ENCODE measurements around the gene SSC4D.
"Not testable (repeated sequence)": the region's sequence is repeated elsewhere in the genome, so short reads cannot be mapped to it uniquely, and the experiment has no call there.

The SSC4D gene

GRCh38 chr7:76409537-76409936 is at the start of gene SSC4D:
Gene SSC4D, minus strand, starts transcription at chr7:76409697. Its CDS starts 5,258 bp downstream, at chr7:76404439.
- no peak for DNase-seq (ENCODE audit: low spot score)

- not testable (repeated sequence) for DNase-seq (ENCODE audit: low spot score)
These were observed 49.0 kb upstream of the SSC4D start for GRCh38 chr7:76458504-76458903.

- DNase-seq (ENCODE audit: low spot score): not testable (repeated sequence)
These were observed 47.5 kb upstream of the SSC4D start for GRCh38 chr7:76457017-76457416.

DNA sequence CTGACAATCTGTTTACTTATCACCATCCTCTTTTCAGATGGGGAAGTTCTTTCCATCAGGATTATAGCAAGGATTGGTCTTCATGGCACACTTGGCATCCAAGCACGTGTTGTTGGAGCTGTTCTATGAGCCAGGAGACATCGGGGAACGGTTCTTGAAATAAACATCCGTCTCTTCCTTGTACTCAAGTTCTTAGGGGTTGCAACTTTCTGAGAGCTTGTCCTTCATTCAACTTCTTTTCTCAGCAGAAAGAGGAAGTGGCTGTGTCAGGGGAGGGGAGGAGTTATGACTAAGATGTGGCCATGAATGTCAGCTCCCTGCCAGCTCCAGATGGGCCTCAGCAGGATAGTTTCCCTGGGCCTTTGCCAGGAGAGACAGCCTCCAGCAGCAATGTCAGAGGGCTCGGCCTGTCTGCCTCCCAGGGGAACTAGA is 36.1 kb upstream of the SSC4D start:
- not testable (repeated sequence) for DNase-seq (ENCODE audit: low spot score)

DNA sequence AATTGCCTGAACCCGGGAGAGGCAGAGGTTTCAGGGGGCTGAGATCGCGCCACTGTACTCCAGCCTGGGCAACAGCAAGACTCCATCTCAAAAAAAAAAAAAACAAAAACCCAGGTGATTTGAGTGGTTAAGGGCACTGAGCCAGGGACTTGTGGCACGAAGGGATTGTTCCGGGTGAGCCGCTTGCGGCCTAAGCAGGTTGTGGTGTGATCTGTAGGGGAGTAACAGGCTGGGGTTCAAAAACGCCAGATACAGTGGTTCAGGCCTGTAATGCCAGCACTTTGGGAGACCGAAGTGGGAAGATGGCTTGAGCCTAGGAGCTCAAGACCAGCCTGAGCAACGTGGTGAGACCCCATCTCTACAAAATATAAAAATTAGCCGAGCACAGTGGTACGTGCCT is 34.3 kb upstream of the SSC4D start:
- DNase-seq (ENCODE audit: low spot score): not testable (repeated sequence)

DNA sequence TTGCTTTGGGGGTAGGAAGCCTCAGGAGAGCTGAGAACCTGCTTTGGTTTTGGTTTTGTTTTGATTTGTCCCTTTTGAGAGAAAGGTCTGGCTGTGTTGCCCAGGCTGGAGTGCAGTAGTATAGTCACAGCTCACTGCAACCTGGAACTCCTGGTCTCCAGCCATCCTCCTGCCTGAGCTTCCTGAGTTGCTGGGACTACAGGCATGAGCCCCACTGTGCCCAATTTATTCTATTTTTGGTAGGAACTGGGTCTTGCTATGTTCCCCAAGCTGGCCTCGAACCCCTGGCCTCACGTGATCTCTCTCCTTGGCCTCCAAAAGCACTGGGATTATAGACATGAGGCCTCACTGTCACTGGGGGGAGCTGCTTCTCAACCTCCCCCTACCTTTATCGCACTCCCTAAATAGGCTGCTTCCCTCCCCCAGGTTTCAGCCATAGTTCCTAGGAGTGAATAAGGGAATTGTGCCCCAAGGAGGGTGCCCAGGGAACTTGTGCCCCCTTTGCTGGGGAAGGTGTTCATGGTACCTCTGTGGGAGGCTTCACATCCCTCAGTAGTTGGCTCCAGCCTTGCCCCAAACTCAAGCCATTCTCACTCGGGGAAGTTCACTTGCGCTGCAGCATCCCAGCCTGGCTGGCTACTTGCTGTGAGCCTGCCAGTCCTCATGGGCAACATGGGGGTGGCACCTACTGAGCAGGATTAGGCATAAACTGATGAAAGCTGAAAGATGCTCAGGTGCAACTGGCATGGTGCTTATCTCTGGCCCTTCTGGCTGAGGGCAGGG is 33.4 kb upstream of the SSC4D start:
- DNase-seq (ENCODE audit: low spot score): not testable (repeated sequence)

DNA sequence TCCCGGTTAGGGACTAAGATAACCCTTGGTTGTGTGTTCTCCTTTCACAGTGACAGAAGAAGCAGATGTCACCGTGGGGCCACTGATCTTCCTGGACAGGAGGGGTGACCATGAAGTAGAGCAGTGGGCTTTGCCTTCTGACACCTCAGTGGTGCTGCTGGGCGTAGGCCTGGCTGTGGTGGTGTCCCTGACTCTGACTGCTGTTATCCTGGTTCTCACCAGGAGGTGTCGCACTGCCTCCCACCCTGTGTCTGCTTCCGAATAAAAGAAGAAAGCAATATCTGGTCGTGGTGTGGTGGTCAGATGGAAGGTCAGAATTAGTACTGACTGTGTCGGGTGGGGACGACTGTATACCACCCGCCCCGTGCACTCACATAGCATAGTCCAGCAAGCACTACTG is 32.3 kb upstream of the SSC4D start:
- DNase-seq (ENCODE audit: low spot score): not testable (repeated sequence)

GRCh38 chr7:76440404-76440803 is 30.9 kb upstream of the SSC4D start:
- DNase-seq (ENCODE audit: low spot score): not testable (repeated sequence)

DNA sequence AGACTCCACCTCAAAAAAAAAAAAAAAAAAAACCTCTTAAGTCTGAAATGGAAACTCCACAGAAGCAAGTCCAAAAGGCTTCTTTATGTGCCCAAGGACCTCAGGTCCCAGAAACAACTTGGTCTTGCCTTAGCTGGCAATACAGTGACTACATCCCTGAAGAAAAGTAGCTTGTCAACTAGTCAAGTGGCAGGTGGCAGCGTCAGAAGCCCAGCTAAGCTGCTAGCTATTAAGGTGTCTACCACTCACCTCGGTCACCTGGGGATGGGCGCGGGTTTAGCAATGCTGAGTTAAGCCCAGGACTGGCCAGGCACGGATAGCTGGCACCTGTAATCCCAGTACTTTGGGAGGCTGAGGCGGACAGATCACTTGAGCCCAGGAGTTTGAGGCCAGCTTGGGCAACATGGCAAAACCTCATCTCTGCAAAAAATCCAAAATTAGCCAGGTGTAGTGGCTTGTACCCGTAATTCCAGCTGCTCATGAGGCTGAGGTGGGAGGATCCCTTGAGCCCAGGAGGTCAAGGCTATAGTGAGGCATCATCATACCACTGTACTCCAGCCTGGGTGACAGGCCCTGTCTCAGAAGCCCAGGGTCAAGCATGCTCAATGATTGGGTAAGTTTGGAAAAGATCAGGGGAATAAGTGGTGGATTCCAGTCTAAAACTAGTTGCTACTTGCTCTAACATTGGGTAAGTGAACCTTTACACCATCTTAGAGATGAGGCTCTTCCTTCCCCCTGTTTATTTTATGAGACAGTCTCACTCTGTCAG is 29.8 kb upstream of the SSC4D start:
- DNase-seq (ENCODE audit: low spot score): not testable (repeated sequence)

DNA sequence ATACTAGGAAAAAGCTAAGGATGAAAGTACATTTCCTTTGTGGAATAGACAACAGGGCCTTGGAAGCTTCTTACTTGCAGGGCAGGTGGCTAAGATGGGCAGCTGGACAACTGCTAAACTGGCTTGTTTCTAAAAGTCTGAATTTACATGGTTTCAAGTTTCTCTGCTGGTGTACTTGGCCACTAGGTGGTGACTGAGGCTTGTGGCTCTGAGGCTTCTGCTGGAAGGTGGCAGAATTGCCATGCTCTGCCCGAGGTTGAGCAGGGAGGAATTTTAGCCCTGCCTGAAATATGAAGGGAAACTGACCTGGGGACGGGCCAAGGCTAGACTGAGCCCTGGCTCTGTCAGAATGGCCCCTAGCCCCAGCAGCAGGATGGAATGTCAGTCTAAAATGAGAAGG is 28.4 kb upstream of the SSC4D start:
- DNase-seq (ENCODE audit: low spot score): not testable (repeated sequence)

DNA sequence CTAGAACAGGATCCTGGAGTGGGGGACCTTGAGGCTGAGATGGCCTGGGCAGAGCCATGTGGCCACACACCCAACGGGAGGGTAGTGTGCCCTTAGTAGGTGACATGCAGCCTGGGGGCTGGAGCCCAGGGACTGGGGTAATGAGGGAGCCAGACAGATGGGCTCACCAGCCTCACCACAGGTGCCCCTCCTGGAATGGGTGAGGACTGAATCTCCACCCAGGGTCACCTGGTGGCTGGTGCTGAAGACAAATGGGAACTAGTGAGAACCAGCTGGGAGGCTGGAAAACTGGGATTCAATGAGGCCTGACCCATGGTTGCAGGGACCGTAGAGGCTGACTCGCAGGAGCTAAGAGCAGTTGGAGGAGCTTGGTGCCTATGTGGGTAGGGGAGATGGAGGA is 21.3 kb upstream of the SSC4D start:
- DNase-seq (ENCODE audit: low spot score): no peak

DNA sequence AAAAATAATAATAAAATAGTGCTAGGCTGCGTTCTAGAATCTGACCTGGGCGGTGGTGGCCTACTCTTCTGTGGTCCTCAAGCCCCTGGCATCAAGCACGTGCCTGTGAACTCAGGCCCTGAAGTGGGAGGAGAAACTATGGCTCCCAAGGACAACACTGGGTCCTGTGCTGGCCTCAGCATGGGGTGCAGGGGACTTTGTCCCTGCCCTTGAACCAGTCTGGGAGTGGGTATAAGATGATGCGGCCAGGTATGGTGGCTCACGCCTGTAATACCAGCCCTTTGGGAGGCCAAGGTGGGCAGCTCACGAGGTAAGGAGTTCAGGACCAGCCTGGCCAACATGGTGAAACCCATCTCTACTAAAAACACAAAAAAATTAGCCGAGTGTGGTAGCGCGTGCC is 20.7 kb upstream of the SSC4D start:
- no peak for DNase-seq (ENCODE audit: low spot score)

- DNase-seq (ENCODE audit: low spot score): no peak
These were observed 19.6 kb upstream of the SSC4D start for GRCh38 chr7:76428868-76429805.

DNA sequence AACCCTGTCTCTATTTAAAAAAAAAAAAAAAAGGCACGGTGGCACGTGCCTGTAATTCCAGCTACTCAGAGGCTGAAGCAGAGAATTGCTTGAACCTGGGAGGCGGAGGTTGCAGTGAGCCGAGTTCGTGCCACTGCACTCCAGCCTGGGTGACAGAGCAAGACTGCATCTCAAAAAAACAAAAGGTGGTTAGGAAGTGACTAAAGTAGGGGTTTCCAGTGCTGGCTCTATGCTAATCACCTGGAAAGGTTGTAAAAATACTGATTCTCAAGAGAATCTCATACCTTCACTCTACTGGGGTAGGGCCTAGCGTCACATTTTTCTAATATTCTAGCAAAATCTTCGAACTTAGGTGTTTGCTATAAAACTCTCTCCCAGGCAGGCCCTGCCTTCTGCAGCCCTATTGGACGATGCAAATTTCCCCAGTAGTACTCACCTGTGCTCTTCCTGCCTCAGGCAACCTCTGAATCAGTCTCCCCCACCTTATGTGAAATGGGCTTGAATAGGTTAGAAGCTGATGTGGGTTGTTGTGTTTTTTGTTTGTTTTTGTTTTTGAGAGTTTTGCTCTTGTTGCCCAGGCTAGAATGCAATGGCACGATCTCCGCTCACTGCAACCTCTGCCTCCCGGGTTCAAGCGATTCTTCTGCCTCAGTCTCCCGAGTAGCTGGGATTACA is 18.8 kb upstream of the SSC4D start:
- DNase-seq (ENCODE audit: low spot score): no peak

GRCh38 chr7:76427635-76428034 is 18.1 kb upstream of the SSC4D start:
- DNase-seq (ENCODE audit: low spot score): no peak

DNA sequence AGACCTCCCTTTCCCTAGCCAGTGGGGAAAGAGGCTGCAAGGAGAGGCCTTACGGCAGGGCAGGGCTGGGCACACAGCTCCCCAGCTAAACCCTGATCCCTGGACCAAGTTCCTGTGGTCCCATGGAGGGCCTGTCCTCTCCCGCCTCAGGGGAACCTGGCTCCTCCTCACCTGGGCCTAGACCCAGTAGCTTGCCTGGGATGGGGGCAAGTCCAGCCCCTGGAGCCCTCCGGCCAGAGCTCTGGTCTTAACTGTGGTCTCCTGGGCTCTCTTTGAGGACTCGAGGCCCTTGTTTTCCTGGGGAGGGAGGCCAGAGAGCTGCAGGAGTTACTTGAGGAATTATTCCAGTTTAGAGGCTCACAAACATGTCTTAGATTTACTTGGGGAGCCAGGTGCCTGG is 16.7 kb upstream of the SSC4D start:
- DNase-seq (ENCODE audit: low spot score): no peak

DNA sequence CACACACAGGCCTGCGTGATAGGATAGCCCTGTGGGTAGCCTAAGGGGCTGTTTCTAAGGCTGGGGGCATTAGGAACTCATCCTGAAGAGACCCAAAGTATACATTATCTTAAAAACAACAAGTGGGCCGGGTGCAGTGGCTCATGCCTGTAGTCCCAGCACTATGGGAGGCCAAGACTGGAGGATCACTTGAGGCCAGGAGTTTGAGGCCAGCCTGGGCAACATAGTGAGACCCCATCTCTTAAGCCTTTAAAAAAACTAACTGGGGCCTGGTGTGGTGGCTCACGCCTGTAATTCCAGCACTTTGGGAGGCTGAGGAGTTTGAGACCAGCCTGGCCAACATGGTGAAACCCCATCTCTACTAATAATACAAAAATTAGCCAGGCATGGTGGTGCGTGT is 16.1 kb upstream of the SSC4D start:
- not testable (repeated sequence) for DNase-seq (ENCODE audit: low spot score)

DNA sequence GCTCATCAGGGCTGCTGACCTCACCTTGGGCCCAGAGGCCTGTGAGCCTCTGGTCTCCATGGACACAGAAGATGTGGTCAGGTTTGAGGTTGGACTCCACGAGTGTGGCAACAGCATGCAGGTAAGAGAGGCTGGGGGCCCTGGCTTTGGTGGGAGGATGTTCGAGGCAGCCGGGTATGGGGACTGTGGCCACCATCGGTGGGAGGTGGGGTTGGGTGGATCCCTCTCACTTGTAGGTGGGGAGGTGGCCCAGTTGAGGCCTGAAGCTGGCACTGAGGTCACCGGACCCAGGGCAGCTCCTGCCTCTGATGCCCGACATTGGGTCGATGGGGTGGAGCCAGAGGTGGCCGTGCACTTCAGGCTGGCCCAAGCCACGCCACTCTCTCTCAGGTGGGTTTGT is 15.7 kb upstream of the SSC4D start:
- DNase-seq (ENCODE audit: low spot score): no peak

- DNase-seq (ENCODE audit: low spot score): no peak
These were observed 15.1 kb upstream of the SSC4D start, which contains the start of gene ZP3 for GRCh38 chr7:76424413-76425111. Gene ZP3, plus strand, starts transcription at chr7:76424950. Its CDS starts 15 bp downstream, at chr7:76424965.

DNA sequence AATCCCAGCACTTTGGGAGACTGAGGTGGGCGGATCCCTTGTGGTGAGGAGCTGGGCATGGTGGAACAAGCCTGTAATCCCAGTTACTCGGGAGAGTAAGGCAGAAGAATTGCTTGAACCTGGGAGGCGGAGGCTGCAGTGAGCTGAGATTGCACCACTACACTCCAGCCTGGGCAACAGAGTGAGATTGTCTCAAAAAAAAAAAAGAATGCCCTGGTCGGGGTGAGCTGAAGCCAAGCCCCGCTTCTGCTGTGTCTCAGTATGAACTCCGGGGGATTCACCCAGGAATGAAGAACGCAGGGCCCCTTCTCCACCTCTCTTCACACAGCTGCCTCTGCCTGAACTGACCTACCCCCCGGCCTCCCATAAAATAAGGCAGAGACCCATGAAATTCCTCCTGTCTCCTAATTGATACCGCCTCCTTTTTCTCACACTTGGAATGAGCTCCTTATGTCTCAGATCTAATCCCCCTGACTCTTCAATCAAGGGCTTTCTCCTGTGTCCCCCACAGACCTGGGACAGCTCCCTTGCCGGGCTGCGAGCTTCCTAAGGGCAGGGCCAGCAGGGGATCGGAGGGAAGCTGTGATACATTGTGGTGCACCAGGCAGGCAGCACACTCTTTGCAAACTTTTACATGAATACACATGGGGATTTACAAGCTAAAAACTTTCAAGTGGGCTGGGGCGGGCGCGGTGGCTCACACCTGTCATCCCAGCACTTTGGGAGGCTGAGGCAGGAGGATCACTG is 14.3 kb upstream of the SSC4D start:
- DNase-seq (ENCODE audit: low spot score): no peak

Data from AG08396 (cell line).